GM23338 (cell line): ENCODE data around the gene PRAMEF20. TPM values are rescaled to one million over a fixed set of nuclear protein-coding genes. Genes with fewer than 3 reads are reported as not detected.

Experiments
- ATAC-seq: fragments of 200-7000 bp; cut with Tn5 transposase; 3 replicates; pipeline ENCODE4 v1.9.1; 2020
- DNase-seq: peaks from one replicate; pipeline ENCODE4 v3.0.0-alpha.2; 2015; ENCODE audit warnings: low spot score
- H2AFZ ChIP-seq: fragments of 200-600 bp; sonication (generic); 2 replicates; pipeline ENCODE4 v1.8.0; 2016; ENCODE audit warnings: antibody characterized with exemption, mild to moderate bottlenecking, moderate library complexity
- H3F3A ChIP-seq: fragments of 200-600 bp; sonication (generic); replicated peaks from 2 replicates; pipeline ENCODE4 v1.8.0; 2017; ENCODE audit warnings: antibody characterized with exemption, mixed run types, low read depth
- H3K27ac ChIP-seq: fragments of 200-600 bp; sonication (generic); 2 replicates; pipeline ENCODE4 v1.6.1; 2016; ENCODE audit warnings: low read depth
- H3K27me3 ChIP-seq: fragments of 200-600 bp; sonication (generic); 2 replicates; pipeline ENCODE4 v1.8.0; 2016; ENCODE audit warnings: mild to moderate bottlenecking, mixed run types, moderate library complexity; ENCODE audit not compliant: insufficient read depth
- H3K36me3 ChIP-seq: fragments of 200-600 bp; sonication (generic); 2 replicates; pipeline ENCODE4 v1.8.0; 2016; ENCODE audit warnings: mild to moderate bottlenecking; ENCODE audit not compliant: insufficient read depth
- H3K4me1 ChIP-seq: fragments of 200-600 bp; sonication (generic); 2 replicates; pipeline ENCODE4 v1.8.0; 2016; ENCODE audit warnings: mild to moderate bottlenecking, moderate library complexity; ENCODE audit not compliant: insufficient read depth
- H3K4me2 ChIP-seq: fragments of 200-600 bp; sonication (generic); 2 replicates; pipeline ENCODE4 v1.7.1; 2017; ENCODE audit warnings: mixed run types
- H3K4me3 ChIP-seq: fragments of 200-600 bp; sonication (generic); 2 replicates; pipeline ENCODE4 v1.6.1; 2016; ENCODE audit warnings: mixed run types
- H3K79me2 ChIP-seq: fragments of 200-600 bp; sonication (generic); replicated peaks from 2 replicates; pipeline ENCODE4 v1.8.0; 2017; ENCODE audit warnings: mild to moderate bottlenecking; ENCODE audit not compliant: insufficient read depth
- H3K9me2 ChIP-seq: fragments of 200-600 bp; sonication (generic); 2 replicates; pipeline ENCODE4 v1.8.0; 2017; ENCODE audit not compliant: insufficient read depth
- H4K20me1 ChIP-seq: fragments of 200-600 bp; sonication (generic); replicated peaks from 2 replicates; pipeline ENCODE4 v1.8.0; 2017; ENCODE audit warnings: mild to moderate bottlenecking; ENCODE audit not compliant: insufficient read depth
- H3K27ac Mint-ChIP-seq: 2 replicates; pipeline ENCODE4 v1.8.0; 2020; ENCODE audit warnings: inconsistent platforms, mild to moderate bottlenecking, moderate library complexity, mixed read lengths
- H3K27me3 Mint-ChIP-seq: 3 replicates; pipeline ENCODE4 v1.8.0; 2022; ENCODE audit warnings: low read depth, mild to moderate bottlenecking, moderate library complexity, mixed read lengths, inconsistent platforms; ENCODE audit not compliant: insufficient read depth, poor library complexity
- H3K36me3 Mint-ChIP-seq: 3 replicates; pipeline ENCODE4 v1.8.0; 2021; ENCODE audit warnings: low read depth, mild to moderate bottlenecking, inconsistent platforms, moderate library complexity, mixed read lengths
- H3K4me1 Mint-ChIP-seq: 3 replicates; pipeline ENCODE4 v1.8.0; 2020; ENCODE audit warnings: mild to moderate bottlenecking, inconsistent platforms, mixed read lengths
- H3K4me3 Mint-ChIP-seq: 3 replicates; pipeline ENCODE4 v1.8.0; 2021; ENCODE audit warnings: moderate library complexity, mild to moderate bottlenecking, inconsistent platforms, mixed read lengths
- H3K9me3 Mint-ChIP-seq: 3 replicates; pipeline ENCODE4 v1.8.0; 2020; ENCODE audit warnings: moderate library complexity, mild to moderate bottlenecking, inconsistent platforms, mixed read lengths
- CREB1 ChIP-seq: fragments of 250-450 bp; sonication (Bioruptor Pico); IDR thresholded peaks from 2 replicates; pipeline ENCODE4 v1.5.0; 2020; ENCODE audit warnings: low read depth, mild to moderate bottlenecking, moderate library complexity
- CTCF ChIP-seq, 2 experiments: fragments of 200-600 bp in 1 of 2; sonication (generic) in 1 of 2; conservative IDR thresholded peaks; 2 replicates each; pipeline versions ENCODE4 v1.5.1 to v1.6.1; 2016 to 2017; ENCODE audit warnings: antibody characterized with exemption in 2 of 2, low read depth in 2 of 2, mild to moderate bottlenecking in 2 of 2, moderate library complexity in 1 of 2
- ETS1 ChIP-seq: IDR thresholded peaks from 2 replicates; pipeline ENCODE4 v1.6.1; 2016; ENCODE audit warnings: antibody characterized with exemption
- EZH2 ChIP-seq: fragments of 200-600 bp; sonication (generic); IDR thresholded peaks from one replicate; pipeline ENCODE4 v1.8.0; 2017; ENCODE audit warnings: antibody characterized with exemption, mild to moderate bottlenecking, low read depth; ENCODE audit not compliant: unreplicated experiment
- EZH2phosphoT487 ChIP-seq: fragments of 200-600 bp; sonication (generic); IDR thresholded peaks from one replicate; pipeline ENCODE4 v1.8.1; 2018; ENCODE audit warnings: antibody characterized with exemption; ENCODE audit not compliant: unreplicated experiment
- REST ChIP-seq: IDR thresholded peaks from one replicate; pipeline ENCODE4 v1.6.1; 2018; ENCODE audit warnings: antibody characterized with exemption; ENCODE audit not compliant: unreplicated experiment
- ZNF114 ChIP-seq: fragments of 250-450 bp; sonication (Bioruptor Pico); IDR thresholded peaks from 2 replicates; pipeline ENCODE4 v1.5.0; 2020; ENCODE audit warnings: mild to moderate bottlenecking, moderate library complexity
- ZNF331 ChIP-seq: fragments of 250-450 bp; sonication (Bioruptor Pico); IDR thresholded peaks from 2 replicates; pipeline ENCODE4 v1.5.0; 2020; ENCODE audit warnings: low read depth, mild to moderate bottlenecking, moderate library complexity
- polyA plus RNA-seq: library from polyadenylated mRNA; unstranded; fragments of >200 nt; fragmentation: Nextera tagmentation; extraction: Ambion mirVana; gene quantifications from 2 replicates; pipeline ENCODE4 v1.2.1, GENCODE V29; 2016
- total RNA-seq: library from RNA; depleted of rRNA; stranded (reverse); fragments of >200 nt; shearing (Covaris generic); gene quantifications from 2 replicates; pipeline ENCODE4 v1.2.3, GENCODE V29; 2014
- TF ChIP-seq, protein P1 (sequence below): fragments of 250-450 bp; sonication (Bioruptor Pico); IDR thresholded peaks from 2 replicates; pipeline ENCODE4 v1.5.0; 2020; ENCODE audit warnings: mild to moderate bottlenecking, moderate library complexity

The PRAMEF20 gene
- total and polyA plus RNA-seq, 2 experiments from 2014 or later: not detected

DNA sequence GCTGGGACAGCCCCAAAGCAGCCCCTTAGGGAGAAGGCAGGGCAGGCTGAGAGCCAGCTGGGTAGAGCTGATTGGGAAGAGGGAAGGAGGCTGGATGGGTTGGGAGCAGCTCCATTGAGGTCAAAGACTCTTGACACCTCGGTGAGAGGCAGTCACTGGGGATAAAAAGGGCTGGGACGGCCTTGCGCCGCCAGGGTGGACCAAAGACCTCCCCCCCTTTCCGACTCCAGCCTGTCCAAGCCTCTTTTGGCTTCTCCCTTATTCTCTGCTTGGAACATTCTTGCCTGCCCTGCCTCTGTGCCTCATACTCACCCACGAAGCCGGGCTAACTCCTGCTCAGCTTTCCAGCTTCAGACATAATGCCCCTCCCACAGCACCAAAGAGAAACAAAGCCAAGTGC, 52.4 kb downstream of the PRAMEF20 start:
- DNase-seq (no peak), ATAC-seq (no peak)
- Mint-ChIP-seq H3K4me1 (no peaks in the 10 kb centered on the region), H3K36me3 (peaks cover 6% of the 10 kb centered on the region; the same call in 2 of the 3 replicates), H3K9me3 (peaks cover 76% of the 10 kb centered on the region), H3K27ac (no peak overlapping the region), H3K27me3 (peaks cover 9% of the 10 kb centered on the region), H3K4me3 (no peak overlapping the region)
- no peak overlapping the region for H2AFZ ChIP-seq
- H3F3A ChIP-seq: no peaks in the 10 kb centered on the region
- TF ChIP-seq CREB1 (CRISPR knock-in tag): no peak
- no peaks in the 10 kb centered on the region for H3K9me2 ChIP-seq
- no peak overlapping the region for H3K4me3 ChIP-seq
- no peak overlapping the region for H3K4me2 ChIP-seq
- H3K27me3 ChIP-seq: no peaks in the 10 kb centered on the region
- no peaks in the 10 kb centered on the region for H3K36me3 ChIP-seq
- no peak overlapping the region for H3K27ac ChIP-seq
- H4K20me1 ChIP-seq: no peaks in the 10 kb centered on the region
- H3K4me1 ChIP-seq: no peaks in the 10 kb centered on the region
- no peaks in the 10 kb centered on the region for H3K79me2 ChIP-seq

GRCh38 chr1:13465515-13465914, 55.3 kb downstream of the PRAMEF20 start:
- ATAC-seq: no peak
- Histone ChIP-seq H3K79me2 (no peaks in the 10 kb centered on the region), H3K27me3 (no peaks in the 10 kb centered on the region), H3K36me3 (no peaks in the 10 kb centered on the region), H3K9me2 (no peaks in the 10 kb centered on the region), H3K4me1 (no peaks in the 10 kb centered on the region), H3F3A (no peaks in the 10 kb centered on the region), H3K27ac (no peak overlapping the region), H2AFZ (no peak overlapping the region), H3K4me2 (no peak overlapping the region), H4K20me1 (no peaks in the 10 kb centered on the region), H3K4me3 (no peak overlapping the region)
- DNase-seq: no peak
- Mint-ChIP-seq H3K27me3 (peaks cover 9% of the 10 kb centered on the region), H3K9me3 (peaks cover 56% of the 10 kb centered on the region), H3K4me1 (no peaks in the 10 kb centered on the region; the same call in 2 of the 3 replicates), H3K36me3 (no peaks in the 10 kb centered on the region; the same call in 2 of the 3 replicates), H3K4me3 (no peak overlapping the region), H3K27ac (no peak overlapping the region)
- no peak for TF ChIP-seq ZNF114 (CRISPR knock-in tag)
- TF ChIP-seq CREB1 (CRISPR knock-in tag): no peak
- TF ChIP-seq ETS1: no peak
- no peak for TF ChIP-seq ZNF331 (CRISPR knock-in tag)
- TF ChIP-seq EZH2phosphoT487: no peak
- TF ChIP-seq REST: no peak
- TF ChIP-seq, protein P1, sequence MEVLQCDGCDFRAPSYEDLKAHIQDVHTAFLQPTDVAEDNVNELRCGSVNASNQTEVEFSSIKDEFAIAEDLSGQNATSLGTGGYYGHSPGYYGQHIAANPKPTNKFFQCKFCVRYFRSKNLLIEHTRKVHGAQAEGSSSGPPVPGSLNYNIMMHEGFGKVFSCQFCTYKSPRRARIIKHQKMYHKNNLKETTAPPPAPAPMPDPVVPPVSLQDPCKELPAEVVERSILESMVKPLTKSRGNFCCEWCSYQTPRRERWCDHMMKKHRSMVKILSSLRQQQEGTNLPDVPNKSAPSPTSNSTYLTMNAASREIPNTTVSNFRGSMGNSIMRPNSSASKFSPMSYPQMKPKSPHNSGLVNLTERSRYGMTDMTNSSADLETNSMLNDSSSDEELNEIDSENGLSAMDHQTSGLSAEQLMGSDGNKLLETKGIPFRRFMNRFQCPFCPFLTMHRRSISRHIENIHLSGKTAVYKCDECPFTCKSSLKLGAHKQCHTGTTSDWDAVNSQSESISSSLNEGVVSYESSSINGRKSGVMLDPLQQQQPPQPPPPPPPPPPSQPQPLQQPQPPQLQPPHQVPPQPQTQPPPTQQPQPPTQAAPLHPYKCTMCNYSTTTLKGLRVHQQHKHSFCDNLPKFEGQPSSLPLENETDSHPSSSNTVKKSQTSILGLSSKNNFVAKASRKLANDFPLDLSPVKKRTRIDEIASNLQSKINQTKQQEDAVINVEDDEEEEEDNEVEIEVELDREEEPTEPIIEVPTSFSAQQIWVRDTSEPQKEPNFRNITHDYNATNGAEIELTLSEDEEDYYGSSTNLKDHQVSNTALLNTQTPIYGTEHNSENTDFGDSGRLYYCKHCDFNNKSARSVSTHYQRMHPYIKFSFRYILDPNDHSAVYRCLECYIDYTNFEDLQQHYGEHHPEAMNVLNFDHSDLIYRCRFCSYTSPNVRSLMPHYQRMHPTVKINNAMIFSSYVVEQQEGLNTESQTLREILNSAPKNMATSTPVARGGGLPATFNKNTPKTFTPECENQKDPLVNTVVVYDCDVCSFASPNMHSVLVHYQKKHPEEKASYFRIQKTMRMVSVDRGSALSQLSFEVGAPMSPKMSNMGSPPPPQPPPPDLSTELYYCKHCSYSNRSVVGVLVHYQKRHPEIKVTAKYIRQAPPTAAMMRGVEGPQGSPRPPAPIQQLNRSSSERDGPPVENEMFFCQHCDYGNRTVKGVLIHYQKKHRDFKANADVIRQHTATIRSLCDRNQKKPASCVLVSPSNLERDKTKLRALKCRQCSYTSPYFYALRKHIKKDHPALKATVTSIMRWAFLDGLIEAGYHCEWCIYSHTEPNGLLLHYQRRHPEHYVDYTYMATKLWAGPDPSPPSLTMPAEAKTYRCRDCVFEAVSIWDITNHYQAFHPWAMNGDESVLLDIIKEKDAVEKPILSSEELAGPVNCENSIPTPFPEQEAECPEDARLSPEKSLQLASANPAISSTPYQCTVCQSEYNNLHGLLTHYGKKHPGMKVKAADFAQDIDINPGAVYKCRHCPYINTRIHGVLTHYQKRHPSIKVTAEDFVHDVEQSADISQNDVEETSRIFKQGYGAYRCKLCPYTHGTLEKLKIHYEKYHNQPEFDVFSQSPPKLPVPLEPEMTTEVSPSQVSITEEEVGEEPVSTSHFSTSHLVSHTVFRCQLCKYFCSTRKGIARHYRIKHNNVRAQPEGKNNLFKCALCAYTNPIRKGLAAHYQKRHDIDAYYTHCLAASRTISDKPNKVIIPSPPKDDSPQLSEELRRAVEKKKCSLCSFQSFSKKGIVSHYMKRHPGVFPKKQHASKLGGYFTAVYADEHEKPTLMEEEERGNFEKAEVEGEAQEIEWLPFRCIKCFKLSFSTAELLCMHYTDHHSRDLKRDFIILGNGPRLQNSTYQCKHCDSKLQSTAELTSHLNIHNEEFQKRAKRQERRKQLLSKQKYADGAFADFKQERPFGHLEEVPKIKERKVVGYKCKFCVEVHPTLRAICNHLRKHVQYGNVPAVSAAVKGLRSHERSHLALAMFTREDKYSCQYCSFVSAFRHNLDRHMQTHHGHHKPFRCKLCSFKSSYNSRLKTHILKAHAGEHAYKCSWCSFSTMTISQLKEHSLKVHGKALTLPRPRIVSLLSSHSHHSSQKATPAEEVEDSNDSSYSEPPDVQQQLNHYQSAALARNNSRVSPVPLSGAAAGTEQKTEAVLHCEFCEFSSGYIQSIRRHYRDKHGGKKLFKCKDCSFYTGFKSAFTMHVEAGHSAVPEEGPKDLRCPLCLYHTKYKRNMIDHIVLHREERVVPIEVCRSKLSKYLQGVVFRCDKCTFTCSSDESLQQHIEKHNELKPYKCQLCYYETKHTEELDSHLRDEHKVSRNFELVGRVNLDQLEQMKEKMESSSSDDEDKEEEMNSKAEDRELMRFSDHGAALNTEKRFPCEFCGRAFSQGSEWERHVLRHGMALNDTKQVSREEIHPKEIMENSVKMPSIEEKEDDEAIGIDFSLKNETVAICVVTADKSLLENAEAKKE (CRISPR knock-in tag): no peak
- no peak for TF ChIP-seq EZH2
- TF ChIP-seq CTCF (conservative IDR thresholded peaks at IDR 0.05; ENCODE audit: low read depth in 2 of 2): no peak
